Measurements from ENCODE around the gene COPB1. TPM values are rescaled to one million over a fixed set of nuclear protein-coding genes. Genes with fewer than 3 reads are reported as not detected.

Gene COPB1
- total and polyA plus RNA-seq, 9 of the 15 experiments (the other 6 are each of a cell fraction or from before 2014, with no cell fraction given) = 64.7 to 188 (median 91.6) TPM

DNA sequence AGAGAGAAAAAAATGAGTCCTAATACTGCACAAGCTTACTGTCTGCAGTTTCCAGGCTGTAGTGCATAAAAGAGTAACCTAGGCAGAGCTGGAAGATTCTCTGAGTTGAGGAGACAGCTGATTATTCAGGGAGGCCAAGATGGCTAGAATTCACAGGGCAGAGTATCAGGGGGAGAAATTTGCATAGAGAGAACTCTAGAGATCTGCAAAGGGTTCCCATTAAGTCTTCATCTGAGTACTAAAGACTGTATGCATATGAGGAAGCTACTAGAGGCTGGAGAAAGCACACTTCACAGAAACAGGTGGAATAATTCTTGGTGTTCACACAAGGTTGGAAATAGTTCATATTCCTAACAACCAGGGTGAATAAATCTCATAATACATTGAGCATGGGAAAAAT, 74.0 kb downstream of the COPB1 start:
- Histone ChIP-seq H3K9me1 (ENCODE audit: control insufficient read depth, insufficient read depth, low read length) (no peaks in the 10 kb centered on the region), H3K9ac (ENCODE audit: insufficient read depth in 1 of 2, low read depth in 2 of 2, low read length in 2 of 2) (no peak overlapping the region), H3K4me3 (no peak overlapping the region), H3K27ac (ENCODE audit: extremely low read depth, low read depth, low read length) (no peak overlapping the region), H3K4me1 (replicated peaks in 1 of 2; ENCODE audit: control insufficient read depth in 2 of 2, insufficient read depth in 2 of 2, low read length in 2 of 2) (peaks cover 9 to 16% of the 10 kb centered on the region in 2 experiments; a peak in 4 of 5 replicates), H3K9me3 (replicated peaks; ENCODE audit: control insufficient read depth, insufficient read depth, low read depth, low read length) (no peaks in the 10 kb centered on the region), H3K4me2 (ENCODE audit: insufficient read depth, low read length) (no peak overlapping the region), H2AFZ (ENCODE audit: low read depth, low read length) (no peak overlapping the region), H4K20me1 (replicated peaks; ENCODE audit: control insufficient read depth, insufficient read depth, low read length) (no peaks in the 10 kb centered on the region), H3K27me3 (ENCODE audit: control insufficient read depth in 2 of 2, insufficient read depth in 2 of 2, low read length in 2 of 2) (no peaks in the 10 kb centered on the region), H3K36me3 (ENCODE audit: control insufficient read depth, insufficient read depth, low read length) (no peaks in the 10 kb centered on the region), H3K79me2 (ENCODE audit: control insufficient read depth, insufficient read depth, low read length) (no peaks in the 10 kb centered on the region)
- ChIA-PET POLR2A (interaction anchor here (0.6 kb wide), 1 partner anchor 243 kb away, joined by 3 read pairs; no protein-coding TSS in a partner anchor), CTCF (ENCODE audit: low intra/inter-chr PET ratio) (no interaction called here)
- TF ChIP-seq, protein P1, sequence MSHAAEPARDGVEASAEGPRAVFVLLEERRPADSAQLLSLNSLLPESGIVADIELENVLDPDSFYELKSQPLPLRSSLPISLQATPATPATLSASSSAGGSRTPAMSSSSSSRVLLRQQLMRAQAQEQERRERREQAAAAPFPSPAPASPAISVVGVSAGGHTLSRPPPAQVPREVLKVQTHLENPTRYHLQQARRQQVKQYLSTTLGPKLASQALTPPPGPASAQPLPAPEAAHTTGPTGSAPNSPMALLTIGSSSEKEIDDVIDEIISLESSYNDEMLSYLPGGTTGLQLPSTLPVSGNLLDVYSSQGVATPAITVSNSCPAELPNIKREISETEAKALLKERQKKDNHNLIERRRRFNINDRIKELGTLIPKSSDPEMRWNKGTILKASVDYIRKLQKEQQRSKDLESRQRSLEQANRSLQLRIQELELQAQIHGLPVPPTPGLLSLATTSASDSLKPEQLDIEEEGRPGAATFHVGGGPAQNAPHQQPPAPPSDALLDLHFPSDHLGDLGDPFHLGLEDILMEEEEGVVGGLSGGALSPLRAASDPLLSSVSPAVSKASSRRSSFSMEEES (CRISPR knock-in tag; IDR thresholded peaks at IDR 0.05) = no peak
- TF ChIP-seq, protein P2, sequence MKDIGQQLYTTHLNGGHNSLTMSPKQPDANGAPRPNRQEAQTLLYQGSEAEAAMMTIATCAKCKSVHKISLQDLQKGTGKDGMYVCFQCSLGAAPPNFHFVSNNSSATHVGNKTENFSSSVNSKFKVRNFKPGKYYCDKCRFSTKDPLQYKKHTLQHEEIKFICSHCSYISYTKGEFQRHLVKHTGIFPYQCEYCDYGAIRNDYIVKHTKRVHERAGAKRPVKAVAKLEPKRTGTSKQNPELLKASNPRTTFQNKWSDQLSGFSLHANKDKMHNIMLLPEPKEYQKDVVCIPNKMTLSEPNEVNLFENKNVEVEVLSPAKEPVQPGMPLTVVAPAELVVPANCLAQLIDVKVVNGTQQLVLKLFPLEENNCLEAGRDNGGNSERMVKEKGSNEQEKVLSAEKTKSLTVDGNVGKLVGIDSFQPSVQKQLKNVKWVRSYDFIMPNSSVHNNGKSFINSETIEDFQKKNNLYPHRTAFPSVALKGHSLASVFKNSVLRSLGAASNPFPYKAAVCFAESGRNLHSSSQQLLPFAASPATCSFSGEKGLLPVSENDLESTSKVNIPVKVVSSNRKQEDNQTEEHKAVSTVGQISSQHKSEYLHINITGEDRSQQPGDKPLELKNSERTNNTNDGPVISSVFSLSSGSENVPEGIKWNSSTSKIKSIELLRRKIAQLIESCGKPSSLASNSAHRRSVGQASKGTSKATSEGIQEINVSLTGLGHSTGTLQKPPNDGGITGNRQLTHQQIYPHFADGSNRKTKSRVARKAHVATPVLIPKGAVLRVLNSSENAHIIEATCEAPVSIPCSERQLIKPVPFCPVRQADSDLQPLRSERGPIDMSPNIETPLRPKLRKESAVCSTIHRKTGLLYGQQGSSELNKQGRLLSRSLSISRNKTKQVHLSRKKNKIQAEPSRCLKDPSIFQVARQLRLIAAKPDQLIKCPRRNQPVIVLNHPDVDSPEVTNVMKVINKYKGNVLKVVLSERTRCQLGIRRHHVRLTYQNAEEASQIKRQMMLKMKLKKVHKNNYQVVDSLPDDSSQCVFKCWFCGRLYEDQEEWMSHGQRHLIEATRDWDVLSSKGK (CRISPR knock-in tag; IDR thresholded peaks at IDR 0.05) = no peak
- no peak for TF ChIP-seq E2F8 (IDR thresholded peaks at IDR 0.05; ENCODE audit: low read depth, partially characterized antibody)
- TF ChIP-seq MIER1 (IDR thresholded peaks at IDR 0.05; ENCODE audit: low read depth) = no peak
- no peak for TF ChIP-seq ATF1 (CRISPR knock-in tag; IDR thresholded peaks at IDR 0.05)
- TF ChIP-seq ATF1 (tag; IDR thresholded peaks at IDR 0.05) = no peak
- TF ChIP-seq, protein P3, sequence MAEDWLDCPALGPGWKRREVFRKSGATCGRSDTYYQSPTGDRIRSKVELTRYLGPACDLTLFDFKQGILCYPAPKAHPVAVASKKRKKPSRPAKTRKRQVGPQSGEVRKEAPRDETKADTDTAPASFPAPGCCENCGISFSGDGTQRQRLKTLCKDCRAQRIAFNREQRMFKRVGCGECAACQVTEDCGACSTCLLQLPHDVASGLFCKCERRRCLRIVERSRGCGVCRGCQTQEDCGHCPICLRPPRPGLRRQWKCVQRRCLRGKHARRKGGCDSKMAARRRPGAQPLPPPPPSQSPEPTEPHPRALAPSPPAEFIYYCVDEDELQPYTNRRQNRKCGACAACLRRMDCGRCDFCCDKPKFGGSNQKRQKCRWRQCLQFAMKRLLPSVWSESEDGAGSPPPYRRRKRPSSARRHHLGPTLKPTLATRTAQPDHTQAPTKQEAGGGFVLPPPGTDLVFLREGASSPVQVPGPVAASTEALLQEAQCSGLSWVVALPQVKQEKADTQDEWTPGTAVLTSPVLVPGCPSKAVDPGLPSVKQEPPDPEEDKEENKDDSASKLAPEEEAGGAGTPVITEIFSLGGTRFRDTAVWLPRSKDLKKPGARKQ (CRISPR knock-in tag; IDR thresholded peaks at IDR 0.05) = no peak
- TF ChIP-seq CREBBP (IDR thresholded peaks at IDR 0.05; ENCODE audit: low read depth, low read length) = no peak
- TF ChIP-seq MAFF (IDR thresholded peaks at IDR 0.05; ENCODE audit: low read length) = no peak
- TF ChIP-seq MECOM (CRISPR knock-in tag; IDR thresholded peaks at IDR 0.05) = no peak
- TF ChIP-seq, protein P4, sequence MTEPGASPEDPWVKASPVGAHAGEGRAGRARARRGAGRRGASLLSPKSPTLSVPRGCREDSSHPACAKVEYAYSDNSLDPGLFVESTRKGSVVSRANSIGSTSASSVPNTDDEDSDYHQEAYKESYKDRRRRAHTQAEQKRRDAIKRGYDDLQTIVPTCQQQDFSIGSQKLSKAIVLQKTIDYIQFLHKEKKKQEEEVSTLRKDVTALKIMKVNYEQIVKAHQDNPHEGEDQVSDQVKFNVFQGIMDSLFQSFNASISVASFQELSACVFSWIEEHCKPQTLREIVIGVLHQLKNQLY (CRISPR knock-in tag; conservative IDR thresholded peaks at IDR 0.05) = no peak
- ATAC-seq (no peak), FAIRE-seq (no peak), DNase-seq (ENCODE audit: extremely low read depth in 1 of 4, low spot score in 3 of 4) (no peak)
- no TSS peak for BruUV-seq (replicated peaks)
- in situ Hi-C loops (cut with MboI) (no loop called here), intact Hi-C loops (cut with micrococcal nuclease) (no loop called here)

Data from K562 (cell line).